HCT116 (cell line): ENCODE measurements around the gene RAD51D. TPM values are rescaled to one million over a fixed set of nuclear protein-coding genes. Genes with fewer than 3 reads are reported as not detected.

Experiments used
- ATAC-seq: fragments of 200-7000 bp; cut with Tn5 transposase; 2 replicates; pipeline ENCODE4 v1.9.1; 2020; ENCODE audit warnings: mild to moderate bottlenecking, moderate library complexity
- BruUV-seq: library from RNA; stranded (reverse); fragments of 400-500 nt; replicated peaks from 2 replicates; lab custom pipeline; 2021; lab: Mats Ljungman, UMichigan
- CTCF ChIA-PET: fragments of 300-600 bp; sonication (Branson Sonifier 250); formaldehyde crosslinking; loops from one replicate; lab custom pipeline; 2021; ENCODE audit warnings: antibody characterized with exemption; lab: Charles Lee
- POLR2A ChIA-PET: fragments of 300-600, 350-600 bp; sonication (Branson Sonifier 250); formaldehyde crosslinking; loops from one replicate; lab custom pipeline; 2021; ENCODE audit warnings: antibody characterized with exemption; lab: Charles Lee
- RAD21 ChIA-PET, 2 experiments: fragments of 300-600 bp; sonication (Branson Sonifier 250); formaldehyde crosslinking; loops; one replicate each; lab custom pipeline; 2023; ENCODE audit warnings: low total read pairs in 2 of 2; ENCODE audit not compliant: uncharacterized antibody in 2 of 2, unreplicated experiment in 2 of 2, low non-redundant PET in 1 of 2; lab: Charles Lee
- DNase-seq: peaks from one replicate; pipeline ENCODE4 v3.0.0-alpha.2; 2010; ENCODE audit warnings: low read depth, low spot score
- H2AFZ ChIP-seq: fragments of 200-600 bp; shearing (Covaris generic), sonication (generic); 2 replicates; pipeline ENCODE4 v1.6.1; 2017; ENCODE audit warnings: low read depth, mixed run types, mixed read lengths, antibody characterized with exemption, low read length; ENCODE audit not compliant: poor library complexity, severe bottlenecking
- H3K27ac ChIP-seq: 2 replicates; pipeline ENCODE4 v1.5.1; 2012; ENCODE audit warnings: low read depth, low read length
- H3K27me3 ChIP-seq: fragments of 200-600 bp; sonication (generic); 2 replicates; pipeline ENCODE4 v1.6.1; 2016; ENCODE audit warnings: mixed run types, low read length, mixed read lengths; ENCODE audit not compliant: insufficient read depth
- H3K36me3 ChIP-seq, 2 experiments: fragments of 200-500 bp in 1 of 2; fragments of 200-600 bp in 1 of 2; sonication (Bioruptor generic) in 1 of 2; sonication (generic) in 1 of 2; 2 replicates each; pipeline versions ENCODE4 v1.5.1 to v1.6.1; 2014 to 2016; ENCODE audit warnings: low read length in 2 of 2, inconsistent platforms in 1 of 2, mixed read lengths in 1 of 2, mixed run types in 1 of 2; ENCODE audit not compliant: insufficient read depth in 2 of 2, control insufficient read depth in 1 of 2
- H3K4me1 ChIP-seq, 2 experiments: fragments of 200-600 bp in 1 of 2; sonication (generic) in 1 of 2; 2 replicates each; pipeline versions ENCODE4 v1.5.1 to v1.6.1; 2012 to 2017; ENCODE audit warnings: low read length in 2 of 2, inconsistent platforms in 1 of 2, mild to moderate bottlenecking in 1 of 2, mixed read lengths in 1 of 2, mixed run types in 1 of 2, moderate library complexity in 1 of 2; ENCODE audit not compliant: insufficient read depth in 2 of 2, control insufficient read depth in 1 of 2
- H3K4me2 ChIP-seq: fragments of 200-600 bp; sonication (generic); 2 replicates; pipeline ENCODE4 v1.6.1; 2017; ENCODE audit warnings: mixed run types, low read length, mixed read lengths
- H3K4me3 ChIP-seq, 2 experiments: fragments of 200-600 bp in 1 of 2; sonication (generic) in 1 of 2; replicated peaks in 1 of 2; 2 replicates each; pipeline ENCODE4 v1.5.1; 2011 to 2016; ENCODE audit warnings: low read length in 2 of 2, control low read depth in 1 of 2, low read depth in 1 of 2, mild to moderate bottlenecking in 1 of 2, mixed read lengths in 1 of 2, mixed run types in 1 of 2
- H3K79me2 ChIP-seq: fragments of 200-600 bp; sonication (generic); 2 replicates; pipeline ENCODE4 v1.6.1; 2017; ENCODE audit warnings: mild to moderate bottlenecking, mixed run types, low read length, moderate library complexity, mixed read lengths; ENCODE audit not compliant: insufficient read depth
- H3K9ac ChIP-seq: fragments of 200-600 bp; sonication (generic); 2 replicates; pipeline ENCODE4 v1.6.1; 2016; ENCODE audit warnings: low read length, mixed read lengths
- H3K9me2 ChIP-seq: fragments of 200-600 bp; sonication (generic), shearing (Covaris generic); 2 replicates; pipeline ENCODE4 v1.6.1; 2017; ENCODE audit warnings: mixed run types, mild to moderate bottlenecking, moderate library complexity; ENCODE audit not compliant: insufficient read depth
- H3K9me3 ChIP-seq, 2 experiments: fragments of 200-500 bp in 1 of 2; fragments of 200-600 bp in 1 of 2; sonication (Bioruptor generic) in 1 of 2; sonication (generic) in 1 of 2; 2 replicates each; pipeline ENCODE4 v1.6.1; 2014 to 2017; ENCODE audit warnings: low read length in 2 of 2, mixed read lengths in 2 of 2, inconsistent platforms in 1 of 2, low read depth in 1 of 2, mild to moderate bottlenecking in 1 of 2, mixed run types in 1 of 2, moderate library complexity in 1 of 2; ENCODE audit not compliant: control insufficient read depth in 1 of 2, insufficient read depth in 1 of 2
- H4K20me1 ChIP-seq: fragments of 200-600 bp; sonication (generic), shearing (Covaris generic); 2 replicates; pipeline ENCODE4 v1.6.1; 2017; ENCODE audit warnings: mixed run types, mild to moderate bottlenecking, moderate library complexity; ENCODE audit not compliant: insufficient read depth
- CBX3 ChIP-seq: IDR thresholded peaks from 2 replicates; pipeline ENCODE4 v1.6.1; 2012; ENCODE audit warnings: low read depth
- CEBPB ChIP-seq: IDR thresholded peaks from 2 replicates; pipeline ENCODE4 v1.6.1; 2012; ENCODE audit warnings: low read depth
- EGR1 ChIP-seq: IDR thresholded peaks from 2 replicates; pipeline ENCODE4 v1.6.1; 2012; ENCODE audit warnings: low read depth
- FOSL1 ChIP-seq: IDR thresholded peaks from 2 replicates; pipeline ENCODE4 v1.6.1; 2012; ENCODE audit warnings: low read depth
- JUND ChIP-seq: IDR thresholded peaks from 2 replicates; pipeline ENCODE4 v1.6.1; 2012
- POLR2AphosphoS5 ChIP-seq: IDR thresholded peaks from 2 replicates; pipeline ENCODE4 v1.6.1; 2011; ENCODE audit warnings: mild to moderate bottlenecking, low read depth, low read length, moderate library complexity
- SIN3A ChIP-seq: IDR thresholded peaks from 2 replicates; pipeline ENCODE4 v1.6.1; 2012; ENCODE audit warnings: low read depth
- SP1 ChIP-seq: IDR thresholded peaks from 2 replicates; pipeline ENCODE4 v1.6.1; 2012; ENCODE audit warnings: low read depth
- SRF ChIP-seq: IDR thresholded peaks from 2 replicates; pipeline ENCODE4 v1.6.1; 2012; ENCODE audit warnings: low read depth
- TCF7L2 ChIP-seq: IDR thresholded peaks from 2 replicates; pipeline ENCODE4 v1.7.0; 2011; ENCODE audit warnings: borderline replicate concordance, inconsistent platforms; ENCODE audit not compliant: insufficient read depth, insufficient read length; ENCODE audit errors: extremely low read depth
- YY1 ChIP-seq: IDR thresholded peaks from 2 replicates; pipeline ENCODE4 v1.6.1; 2011; ENCODE audit warnings: low read length, low read depth, moderate library complexity, mild to moderate bottlenecking; ENCODE audit not compliant: insufficient replicate concordance; ENCODE audit errors: extremely low read depth
- ZFX ChIP-seq: fragments of 450-650 bp; IDR thresholded peaks from 2 replicates; pipeline ENCODE4 v1.6.1; 2017
- intact Hi-C: fragments of 100-400 bp; cut with micrococcal nuclease; formaldehyde crosslinking; loops from 2 replicates; pipeline ENCODE4 v1.10.0; 2022
- total RNA-seq: library from RNA; stranded (reverse); gene quantifications from one replicate; pipeline ENCODE4 v1.2.1, GENCODE V29; 2021; ENCODE audit not compliant: unreplicated experiment
- TF ChIP-seq, protein P1 (sequence below), 3 experiments: fragments of 200-600 bp in 1 of 3; sonication (generic) in 1 of 3; IDR thresholded peaks in 2 of 3; conservative IDR thresholded peaks in 1 of 3; 2 replicates each; pipeline ENCODE4 v1.5.1; 2012 to 2017; ENCODE audit warnings: low read depth in 2 of 3, low read length in 2 of 3, antibody characterized with exemption in 1 of 3, borderline replicate concordance in 1 of 3, control low read depth in 1 of 3, mild to moderate bottlenecking in 1 of 3, mixed read lengths in 1 of 3, mixed run types in 1 of 3, moderate library complexity in 1 of 3; ENCODE audit not compliant: insufficient read depth in 1 of 3
- TF ChIP-seq, protein P2 (sequence below): IDR thresholded peaks from 2 replicates; pipeline ENCODE4 v1.6.1; 2012
- TF ChIP-seq, protein P3 (sequence below): IDR thresholded peaks from 2 replicates; pipeline ENCODE4 v1.6.1; 2012

The RAD51D gene
- total RNA-seq, 1 experiment from 2014 or later = 12.9 TPM

DNA sequence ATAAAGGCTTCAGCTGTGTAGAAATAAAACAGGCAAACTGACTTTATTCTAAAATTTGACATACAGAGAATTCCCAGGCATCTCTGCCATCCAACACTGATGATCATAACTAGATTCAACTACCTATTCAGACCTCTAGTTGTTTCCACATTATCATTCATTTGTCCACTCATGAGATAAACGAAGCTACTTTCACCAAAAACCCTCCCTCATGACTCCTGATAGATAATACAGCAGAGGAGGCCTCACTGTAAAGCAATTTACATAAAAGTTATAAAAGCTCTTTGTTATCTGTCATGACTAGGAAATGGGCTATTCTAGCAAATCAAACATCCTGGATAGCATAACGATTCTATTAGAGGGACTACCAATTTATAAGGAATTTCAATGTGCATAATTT is 36.6 kb downstream of the RAD51D start:
- no peak overlapping the region for H3K4me3 ChIP-seq
- H3K79me2 ChIP-seq = peaks cover 84% of the 10 kb centered on the region

DNA sequence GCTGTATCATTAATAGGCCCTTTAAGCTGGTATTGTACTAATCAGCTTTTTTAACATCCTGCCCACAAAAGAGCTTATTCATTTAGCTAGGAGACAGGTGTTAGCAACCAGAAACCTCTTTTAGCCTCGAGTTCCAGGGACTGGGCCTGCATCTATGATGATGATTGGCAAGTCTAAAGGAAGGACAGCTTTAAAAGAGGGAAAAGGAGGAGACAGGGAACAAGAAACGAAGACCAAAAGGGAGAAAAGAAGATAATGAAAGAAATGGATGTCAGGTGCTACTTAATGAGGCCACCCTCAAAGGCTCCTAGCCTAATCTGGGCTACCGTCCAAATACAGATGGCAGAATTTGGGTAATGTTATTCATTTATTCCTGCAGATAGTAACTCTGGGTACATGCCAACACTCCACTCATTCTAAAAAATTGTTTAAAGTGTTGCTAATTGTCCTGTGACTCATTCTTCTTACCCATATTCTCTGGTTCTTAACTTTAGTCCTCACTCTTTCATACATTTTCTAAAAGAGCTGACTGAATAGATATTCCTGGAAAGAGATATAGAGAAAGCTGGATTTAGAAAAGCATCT is 37.5 kb downstream of the RAD51D start:
- ChIA-PET RAD21 (no interaction called here), POLR2A (interaction anchor here (1.9 to 3.9 kb wide), 2 partner anchors 13 to 18 kb away, joined by 7 to 17 read pairs; partner anchors contain the start of gene RFFL), CTCF (no interaction called here)
- H3K79me2 ChIP-seq = peaks cover 84% of the 10 kb centered on the region
- H3K27me3 ChIP-seq = no peaks in the 10 kb centered on the region
- no peaks in the 10 kb centered on the region for H4K20me1 ChIP-seq
- H2AFZ ChIP-seq = no peak overlapping the region
- no TSS peak for BruUV-seq
- no peaks in the 10 kb centered on the region for H3K36me3 ChIP-seq
- DNase-seq = peak; percentile 81
- peak overlapping the region in 1 of 2 experiments; percentile 31; a peak in 2 of 4 replicates for H3K4me3 ChIP-seq
- ATAC-seq = peak; percentile 31
- peak; percentile 85 for TF ChIP-seq SP1
- TF ChIP-seq POLR2AphosphoS5 = peak; percentile 56; the same call in 1 of the 2 replicates
- TF ChIP-seq, protein P1, sequence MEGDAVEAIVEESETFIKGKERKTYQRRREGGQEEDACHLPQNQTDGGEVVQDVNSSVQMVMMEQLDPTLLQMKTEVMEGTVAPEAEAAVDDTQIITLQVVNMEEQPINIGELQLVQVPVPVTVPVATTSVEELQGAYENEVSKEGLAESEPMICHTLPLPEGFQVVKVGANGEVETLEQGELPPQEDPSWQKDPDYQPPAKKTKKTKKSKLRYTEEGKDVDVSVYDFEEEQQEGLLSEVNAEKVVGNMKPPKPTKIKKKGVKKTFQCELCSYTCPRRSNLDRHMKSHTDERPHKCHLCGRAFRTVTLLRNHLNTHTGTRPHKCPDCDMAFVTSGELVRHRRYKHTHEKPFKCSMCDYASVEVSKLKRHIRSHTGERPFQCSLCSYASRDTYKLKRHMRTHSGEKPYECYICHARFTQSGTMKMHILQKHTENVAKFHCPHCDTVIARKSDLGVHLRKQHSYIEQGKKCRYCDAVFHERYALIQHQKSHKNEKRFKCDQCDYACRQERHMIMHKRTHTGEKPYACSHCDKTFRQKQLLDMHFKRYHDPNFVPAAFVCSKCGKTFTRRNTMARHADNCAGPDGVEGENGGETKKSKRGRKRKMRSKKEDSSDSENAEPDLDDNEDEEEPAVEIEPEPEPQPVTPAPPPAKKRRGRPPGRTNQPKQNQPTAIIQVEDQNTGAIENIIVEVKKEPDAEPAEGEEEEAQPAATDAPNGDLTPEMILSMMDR (IDR thresholded peaks at IDR 0.05 in 2 of 3, conservative IDR thresholded peaks at IDR 0.05 in 1 of 3; ENCODE audit: borderline replicate concordance in 1 of 3, insufficient read depth in 1 of 3, low read depth in 2 of 3, low read length in 2 of 3) = no peak
- peak; percentile 56; the same call in 1 of the 2 replicates for TF ChIP-seq CEBPB
- peak; percentile 86 for TF ChIP-seq JUND
- no peak for TF ChIP-seq SRF
- TF ChIP-seq YY1 = no peak
- TF ChIP-seq, protein P2, sequence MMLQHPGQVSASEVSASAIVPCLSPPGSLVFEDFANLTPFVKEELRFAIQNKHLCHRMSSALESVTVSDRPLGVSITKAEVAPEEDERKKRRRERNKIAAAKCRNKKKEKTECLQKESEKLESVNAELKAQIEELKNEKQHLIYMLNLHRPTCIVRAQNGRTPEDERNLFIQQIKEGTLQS = no peak
- TF ChIP-seq, protein P3, sequence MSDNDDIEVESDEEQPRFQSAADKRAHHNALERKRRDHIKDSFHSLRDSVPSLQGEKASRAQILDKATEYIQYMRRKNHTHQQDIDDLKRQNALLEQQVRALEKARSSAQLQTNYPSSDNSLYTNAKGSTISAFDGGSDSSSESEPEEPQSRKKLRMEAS = peak; percentile 29; the same call in 1 of the 2 replicates
- TF ChIP-seq EGR1 = no peak
- TF ChIP-seq ZFX = no peak
- TF ChIP-seq CBX3 = 0 out of 2 replicates have a peak, but pooled peaks have one; percentile 21
- TF ChIP-seq TCF7L2 = peak; percentile 82
- 0 out of 2 replicates have a peak, but pooled peaks have one; percentile 29 for TF ChIP-seq SIN3A
- peak; percentile 90 for TF ChIP-seq FOSL1
- intact Hi-C loops = no loop called here
- peaks cover 61 to 80% of the 10 kb centered on the region in 2 experiments for H3K4me1 ChIP-seq
- no peaks in the 10 kb centered on the region for H3K9me3 ChIP-seq
- peak overlapping the region; percentile 40 for H3K9ac ChIP-seq
- peak overlapping the region; percentile 89; the same call in 1 of the 2 replicates for H3K27ac ChIP-seq
- peak overlapping the region; percentile 66 for H3K4me2 ChIP-seq
- no peaks in the 10 kb centered on the region; the same call in 1 of the 2 replicates for H3K9me2 ChIP-seq

More for the DNA sequence above, 36.6 kb downstream of the RAD51D start:
- H3K9me3 ChIP-seq = no peaks in the 10 kb centered on the region
- DNase-seq (no peak), ATAC-seq (no peak)
- peak overlapping the region; percentile 89 for H3K27ac ChIP-seq
- H3K9me2 ChIP-seq = no peaks in the 10 kb centered on the region; the same call in 1 of the 2 replicates
- H3K4me1 ChIP-seq = peaks cover 67 to 89% of the 10 kb centered on the region in 2 experiments
- no peaks in the 10 kb centered on the region for H3K36me3 ChIP-seq
- CTCF ChIA-PET = no interaction called here
- no peaks in the 10 kb centered on the region for H3K27me3 ChIP-seq
- no TSS peak for BruUV-seq
- peak overlapping the region; percentile 66 for H3K4me2 ChIP-seq
- H2AFZ ChIP-seq = no peak overlapping the region
- intact Hi-C loops = no loop called here
- peak overlapping the region; percentile 40 for H3K9ac ChIP-seq
- no peaks in the 10 kb centered on the region for H4K20me1 ChIP-seq
- no peak for TF ChIP-seq YY1
- TF ChIP-seq, all 23 proteins: peak for 0
- POLR2A ChIA-PET = interaction anchor here (1.9 to 3.9 kb wide), 2 partner anchors 12 to 19 kb away, joined by 7 to 17 read pairs; partner anchors contain the start of gene RFFL
- RAD21 ChIA-PET = no interaction called here
